Thoracic aorta (tissue), 2 donors: ENCODE results near the gene TNFRSF18. TPM values are rescaled to one million over a fixed set of nuclear protein-coding genes. Genes with fewer than 3 reads are reported as not detected.

Source experiments
- ATAC-seq: fragments of 150-250 bp; one replicate; pipeline ENCODE4 v1.8.0; 2017; ENCODE audit warnings: low read depth; ENCODE audit not compliant: insufficient number of reproducible peaks, low FRiP score
- DNase-seq: peaks from one replicate; pipeline ENCODE4 v3.0.0-alpha.2; 2020; ENCODE audit warnings: low spot score
- H3K27ac ChIP-seq, 2 donors: fragments of 200-600 bp; sonication (generic); 1 replicate in 1 of 2; 2 replicates in 1 of 2; pipeline ENCODE4 v1.5.1; 2016; ENCODE audit warnings: mild to moderate bottlenecking in 2 of 2, moderate library complexity in 2 of 2
- H3K27me3 ChIP-seq: fragments of 200-600 bp; sonication (generic); replicated peaks from 2 replicates; pipeline ENCODE4 v1.6.0; 2016; ENCODE audit warnings: mild to moderate bottlenecking; ENCODE audit not compliant: insufficient read depth
- H3K36me3 ChIP-seq: fragments of 200-600 bp; sonication (generic); one replicate; pipeline ENCODE4 v1.5.1; 2016
- H3K4me1 ChIP-seq, 2 donors: fragments of 200-600 bp; sonication (generic); 1 replicate in 1 of 2; 2 replicates in 1 of 2; pipeline versions ENCODE4 v1.5.1 to v1.6.0; 2016; ENCODE audit warnings: low read depth in 2 of 2, mild to moderate bottlenecking in 1 of 2; ENCODE audit not compliant: control insufficient read depth in 1 of 2
- H3K4me3 ChIP-seq: fragments of 200-600 bp; sonication (generic); 2 replicates; pipeline ENCODE4 v1.5.1; 2016; ENCODE audit warnings: mild to moderate bottlenecking
- H3K9me3 ChIP-seq: fragments of 200-600 bp; sonication (generic); 2 replicates; pipeline ENCODE4 v1.5.1; 2016
- CTCF ChIP-seq: fragments of 200-600 bp; sonication (generic); IDR thresholded peaks from one replicate; pipeline ENCODE4 v1.5.1; 2019; ENCODE audit warnings: antibody characterized with exemption
- total RNA-seq, 2 donors: library from RNA; depleted of rRNA; stranded (reverse); fragments of >200 nt; gene quantifications; one replicate each; pipeline versions ENCODE4 v1.1.0 to v1.2.3, GENCODE V29; 2016

The TNFRSF18 gene
- total RNA-seq, 2 donors from 2014 or later = 1.3 TPM; not detected in 1

DNA sequence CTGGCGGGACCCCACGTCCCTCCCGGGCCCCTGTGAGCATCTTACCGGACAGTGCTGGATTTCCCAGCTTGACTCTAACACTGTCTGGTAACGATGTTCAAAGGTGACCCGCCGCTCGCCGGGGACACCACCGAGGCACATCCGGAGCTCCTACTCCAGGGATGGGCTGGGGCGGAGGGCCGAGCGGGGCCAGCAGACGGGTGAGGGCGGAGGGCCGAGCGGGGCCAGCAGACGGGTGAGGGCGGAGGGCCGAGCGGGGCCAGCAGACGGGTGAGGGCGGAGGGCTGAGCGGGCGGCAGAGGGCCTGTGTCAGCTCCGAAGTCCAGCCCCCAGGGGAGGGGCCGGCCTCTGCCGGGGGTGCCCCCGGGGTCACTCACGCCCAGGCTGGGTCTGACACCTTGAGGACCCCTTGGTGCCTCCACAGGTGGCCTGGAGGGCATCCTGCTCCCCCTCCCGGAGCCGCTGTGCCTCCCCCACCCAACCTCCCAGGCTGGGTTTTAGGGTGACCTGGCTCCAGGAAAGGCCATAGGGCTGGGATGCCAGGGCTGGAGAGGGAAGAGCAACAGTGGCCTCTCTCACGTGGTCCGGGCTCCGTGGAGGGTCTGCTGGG, 38.4 kb downstream of the TNFRSF18 start:
- Histone ChIP-seq H3K4me3 (no peak overlapping the region), H3K27me3 (no peaks in the 10 kb centered on the region)
- no peak for ATAC-seq

DNA sequence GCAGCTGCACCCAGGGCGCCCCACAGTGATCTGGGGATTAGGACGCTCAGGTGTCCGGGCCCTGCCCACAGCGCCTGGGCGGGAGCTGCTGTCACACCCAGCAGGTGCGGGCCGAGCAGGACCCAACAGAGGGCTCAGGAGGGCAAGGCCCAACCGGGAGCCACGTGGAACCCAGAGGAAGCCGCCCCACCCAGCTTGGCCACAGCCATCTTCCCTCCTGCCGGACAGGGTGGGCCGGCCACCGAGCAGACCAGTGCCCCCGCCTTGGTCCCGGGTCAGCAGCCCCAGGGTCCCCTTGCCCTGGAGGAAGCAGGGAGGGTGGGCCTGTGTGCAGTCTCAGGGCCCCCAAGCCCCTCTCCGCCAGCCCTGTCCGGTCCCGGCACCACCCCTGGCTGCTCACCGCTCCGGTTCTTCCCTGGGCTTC, 39.0 kb downstream of the TNFRSF18 start:
- Histone ChIP-seq H3K4me3 (no peak overlapping the region), H3K27ac (no peak overlapping the region), H3K27me3 (no peaks in the 10 kb centered on the region), H3K36me3 (no peaks in the 10 kb centered on the region), H3K9me3 (no peaks in the 10 kb centered on the region), H3K4me1 (no peaks in the 10 kb centered on the region)
- no peak for TF ChIP-seq CTCF
- DNase-seq (no peak), ATAC-seq (no peak)

More for the DNA sequence above, 38.4 kb downstream of the TNFRSF18 start:
- no peak for DNase-seq
- Histone ChIP-seq H3K27ac (no peak overlapping the region), H3K9me3 (no peaks in the 10 kb centered on the region), H3K4me1 (no peaks in the 10 kb centered on the region), H3K36me3 (no peaks in the 10 kb centered on the region)
- TF ChIP-seq CTCF = no peak

- H3K27me3 ChIP-seq = no peaks in the 10 kb centered on the region
Observed at GRCh38 chr1:1166642-1167397, 39.6 kb downstream of the TNFRSF18 start.

GRCh38 chr1:1165900-1166421, 40.4 kb downstream of the TNFRSF18 start:
- no peak for DNase-seq
- H3K27ac ChIP-seq = no peak overlapping the region
- H3K4me1 ChIP-seq = no peaks in the 10 kb centered on the region
- H3K4me3 ChIP-seq = no peak overlapping the region
- H3K9me3 ChIP-seq = no peaks in the 10 kb centered on the region
- no peak for ATAC-seq
- no peaks in the 10 kb centered on the region for H3K27me3 ChIP-seq
- no peak for TF ChIP-seq CTCF
- H3K36me3 ChIP-seq = no peaks in the 10 kb centered on the region

More at GRCh38 chr1:1166642-1167397, 39.6 kb downstream of the TNFRSF18 start:
- no peaks in the 10 kb centered on the region for H3K4me1 ChIP-seq
- H3K9me3 ChIP-seq = no peaks in the 10 kb centered on the region
- no peak overlapping the region for H3K27ac ChIP-seq
- no peak for TF ChIP-seq CTCF
- H3K4me3 ChIP-seq = no peak overlapping the region
- no peak for DNase-seq
- no peak for ATAC-seq
- H3K36me3 ChIP-seq = no peaks in the 10 kb centered on the region

GRCh38 chr1:1165485-1165884, 40.9 kb downstream of the TNFRSF18 start:
- Histone ChIP-seq H3K4me3 (no peak overlapping the region), H3K9me3 (no peaks in the 10 kb centered on the region), H3K27ac (no peak overlapping the region), H3K27me3 (no peaks in the 10 kb centered on the region), H3K4me1 (no peaks in the 10 kb centered on the region), H3K36me3 (no peaks in the 10 kb centered on the region)
- no peak for ATAC-seq
- TF ChIP-seq CTCF = no peak
- DNase-seq = no peak
